ENCODE measurements around the gene SULF2.

The SULF2 gene

GRCh38 chr20:47689731-47690130 is 95.5 kb downstream of the SULF2 start:
- no peak for TF ChIP-seq GATA2 (IDR thresholded peaks at IDR 0.05; ENCODE audit: low read depth, low read length)
- no peak for TF ChIP-seq GATA3 (IDR thresholded peaks at IDR 0.05; ENCODE audit: low read depth, low read length)

GRCh38 chr20:47688385-47689381 is 96.6 kb downstream of the SULF2 start:
- TF ChIP-seq GATA2 (IDR thresholded peaks at IDR 0.05; ENCODE audit: low read depth, low read length) (no peak), GATA3 (IDR thresholded peaks at IDR 0.05; ENCODE audit: low read depth, low read length) (no peak)

- no peak for TF ChIP-seq GATA3 (IDR thresholded peaks at IDR 0.05; ENCODE audit: low read depth, low read length)
- TF ChIP-seq GATA2 (IDR thresholded peaks at IDR 0.05; ENCODE audit: low read depth, low read length): no peak
These were observed 97.9 kb downstream of the SULF2 start for GRCh38 chr20:47687095-47687987.

- TF ChIP-seq GATA2 (IDR thresholded peaks at IDR 0.05; ENCODE audit: low read depth, low read length) (no peak), GATA3 (IDR thresholded peaks at IDR 0.05; ENCODE audit: low read depth, low read length) (no peak)
These were observed 98.7 kb downstream of the SULF2 start for GRCh38 chr20:47686545-47686944.

GRCh38 chr20:47684306-47685080 is 100.8 kb downstream of the SULF2 start:
- TF ChIP-seq GATA2 (IDR thresholded peaks at IDR 0.05; ENCODE audit: low read depth, low read length) (no peak), GATA3 (IDR thresholded peaks at IDR 0.05; ENCODE audit: low read depth, low read length) (no peak)

- TF ChIP-seq GATA2 (IDR thresholded peaks at IDR 0.05; ENCODE audit: low read depth, low read length): no peak
- TF ChIP-seq GATA3 (IDR thresholded peaks at IDR 0.05; ENCODE audit: low read depth, low read length): no peak
These were observed 102.4 kb downstream of the SULF2 start for GRCh38 chr20:47682916-47683315.

GRCh38 chr20:47682028-47682783 is 103.1 kb downstream of the SULF2 start:
- TF ChIP-seq GATA2 (IDR thresholded peaks at IDR 0.05; ENCODE audit: low read depth, low read length): no peak
- TF ChIP-seq GATA3 (IDR thresholded peaks at IDR 0.05; ENCODE audit: low read depth, low read length): no peak

- TF ChIP-seq GATA2 (IDR thresholded peaks at IDR 0.05; ENCODE audit: low read depth, low read length): no peak
These were observed 104.3 kb downstream of the SULF2 start for GRCh38 chr20:47680804-47681529.

- TF ChIP-seq GATA2 (IDR thresholded peaks at IDR 0.05; ENCODE audit: low read depth, low read length): no peak
These were observed 105.8 kb downstream of the SULF2 start for GRCh38 chr20:47679462-47679861.

- no peak for TF ChIP-seq GATA3 (IDR thresholded peaks at IDR 0.05; ENCODE audit: low read depth, low read length)
- no peak for TF ChIP-seq GATA2 (IDR thresholded peaks at IDR 0.05; ENCODE audit: low read depth, low read length)
These were observed 106.7 kb downstream of the SULF2 start for GRCh38 chr20:47678536-47678935.

- TF ChIP-seq GATA3 (IDR thresholded peaks at IDR 0.05; ENCODE audit: low read depth, low read length) (no peak), GATA2 (IDR thresholded peaks at IDR 0.05; ENCODE audit: low read depth, low read length) (no peak)
These were observed 107.4 kb downstream of the SULF2 start for GRCh38 chr20:47677635-47678453.

Data from SH-SY5Y (cell line).